GM12874 (cell line): ENCODE data around the gene MON1B.

Experiments
- CTCF ChIP-seq: IDR thresholded peaks from 2 replicates; pipeline ENCODE4 v1.5.1; 2011; ENCODE audit warnings: low read depth, mild to moderate bottlenecking, control low read depth, low read length, moderate library complexity; ENCODE audit not compliant: insufficient read depth

MON1B gene

GRCh38 chr16:77190478-77191258, at the start of gene MON1B:
Gene MON1B, plus strand, starts transcription at chr16:77191190. Its CDS starts 296 bp downstream, at chr16:77191486.
- no peak for TF ChIP-seq CTCF

- no peak for TF ChIP-seq CTCF
These were observed 47.6 kb upstream of the MON1B start for GRCh38 chr16:77143364-77143763.

GRCh38 chr16:77148121-77148520, 42.9 kb upstream of the MON1B start:
- no peak for TF ChIP-seq CTCF

- TF ChIP-seq CTCF, result no peak
These were observed 33.5 kb upstream of the MON1B start for GRCh38 chr16:77157346-77158058.

- no peak for TF ChIP-seq CTCF
These were observed 32.7 kb upstream of the MON1B start for GRCh38 chr16:77158293-77158692.

GRCh38 chr16:77165006-77165405, 26.0 kb upstream of the MON1B start:
- no peak for TF ChIP-seq CTCF

GRCh38 chr16:77166726-77167125, 24.3 kb upstream of the MON1B start:
- TF ChIP-seq CTCF, result no peak
